Stimulated activated CD4-positive, alpha-beta T cell treated with anti-CD3 and anti-CD28 coated beads, TNF-alpha, amount 100 ng/mL, for 24 hours (primary cell): ENCODE measurements around the gene WDR38.
"Not testable (repeated sequence)": the region's sequence is repeated elsewhere in the genome, so short reads cannot be mapped to it uniquely, and the experiment has no call there.

Experiments
- DNase-seq, 3 experiments: peaks; one replicate each; pipeline ENCODE4 v3.0.0-alpha.2; 2020; ENCODE audit warnings: low read depth in 3 of 3

The WDR38 gene

GRCh38 chr9:124834591-124834990 lies 18.7 kb upstream of the WDR38 start:
- DNase-seq: no peak

GRCh38 chr9:124835026-124835557 lies 18.2 kb upstream of the WDR38 start:
- DNase-seq: no peak

GRCh38 chr9:124838132-124838531 lies 15.1 kb upstream of the WDR38 start:
- not testable (repeated sequence) for DNase-seq

- DNase-seq: not testable (repeated sequence)
Observed at GRCh38 chr9:124838567-124839275, 14.5 kb upstream of the WDR38 start.

GRCh38 chr9:124839612-124840299 lies 13.5 kb upstream of the WDR38 start:
- no peak for DNase-seq

- DNase-seq: no peak
Observed at GRCh38 chr9:124840300-124840833, 12.9 kb upstream of the WDR38 start.

- no peak for DNase-seq
Observed at GRCh38 chr9:124841075-124841821, 12.0 kb upstream of the WDR38 start.

- DNase-seq: no peak
Observed at GRCh38 chr9:124843456-124844034, 9.7 kb upstream of the WDR38 start.

GRCh38 chr9:124844291-124844690 lies 9.0 kb upstream of the WDR38 start:
- no peak for DNase-seq

- DNase-seq: not testable (repeated sequence)
Observed at GRCh38 chr9:124846467-124846866, 6.8 kb upstream of the WDR38 start.

- no peak for DNase-seq
Observed at GRCh38 chr9:124846969-124847368, 6.3 kb upstream of the WDR38 start.

- no peak for DNase-seq
Observed at GRCh38 chr9:124849801-124850200, 3.5 kb upstream of the WDR38 start.

- no peak for DNase-seq
Observed at GRCh38 chr9:124852121-124852828, 985 bp upstream of the WDR38 start.

- DNase-seq: no peak
Observed at GRCh38 chr9:124853605-124854143, 414 bp downstream of the WDR38 start.

GRCh38 chr9:124854161-124854560 lies 901 bp downstream of the WDR38 start:
- no peak for DNase-seq

GRCh38 chr9:124854822-124855221 lies 1.6 kb downstream of the WDR38 start:
- no peak for DNase-seq

GRCh38 chr9:124855566-124855943 lies 2.3 kb downstream of the WDR38 start:
- DNase-seq: no peak

- DNase-seq: peak in 1 of 3 experiments; percentile 39
Observed at GRCh38 chr9:124855944-124856765, 2.9 kb downstream of the WDR38 start.

GRCh38 chr9:124857533-124858162 lies 4.4 kb downstream of the WDR38 start:
- no peak for DNase-seq
